NCI-H2081 (cell line): Measurements from ENCODE around the gene SLC8A1.
A peak's percentile ranks its signal among the peaks of the same experiment; 100 is the strongest.

Experiments
- DNase-seq, 2 experiments: peaks; one replicate each; lab custom pipeline; 2025; lab: John Stamatoyannopoulos, UW

Gene SLC8A1

GRCh38 chr2:40353231-40353630 is 98.7 kb downstream of the SLC8A1 start:
- DNase-seq = no peak

- no peak for DNase-seq
Measured at GRCh38 chr2:40352703-40353099, 99.2 kb downstream of the SLC8A1 start.

DNA sequence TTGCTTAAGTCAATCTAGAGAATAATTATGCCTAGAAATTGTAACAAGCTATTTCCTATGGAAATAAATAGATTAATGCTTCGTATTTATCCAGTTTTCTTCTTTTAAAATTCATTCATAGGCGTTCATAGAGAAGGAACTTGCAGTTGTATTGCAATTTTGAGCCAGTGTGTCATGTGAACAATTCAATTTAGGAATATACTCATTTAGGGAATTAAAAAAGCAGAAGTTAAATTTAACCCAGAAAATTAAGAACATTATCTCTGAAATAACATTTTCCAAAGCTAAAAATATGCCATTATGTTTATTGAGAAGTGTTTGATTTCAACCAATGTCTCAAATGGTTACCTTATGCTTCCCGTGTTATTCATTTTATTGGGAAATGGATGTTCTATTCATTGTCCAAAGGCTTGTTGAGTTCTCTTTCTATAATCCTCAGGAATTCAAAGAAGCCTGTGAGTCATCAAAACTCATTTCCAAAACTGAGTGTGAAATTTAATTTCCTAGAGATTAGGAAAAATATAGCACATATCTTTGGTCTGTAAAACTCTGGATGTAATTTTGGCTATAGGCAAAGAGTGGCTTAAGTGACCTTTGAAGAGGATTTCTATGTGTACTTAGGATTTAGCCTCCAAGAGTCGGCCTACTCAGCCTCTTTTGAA is 99.7 kb downstream of the SLC8A1 start:
- no peak for DNase-seq

DNA sequence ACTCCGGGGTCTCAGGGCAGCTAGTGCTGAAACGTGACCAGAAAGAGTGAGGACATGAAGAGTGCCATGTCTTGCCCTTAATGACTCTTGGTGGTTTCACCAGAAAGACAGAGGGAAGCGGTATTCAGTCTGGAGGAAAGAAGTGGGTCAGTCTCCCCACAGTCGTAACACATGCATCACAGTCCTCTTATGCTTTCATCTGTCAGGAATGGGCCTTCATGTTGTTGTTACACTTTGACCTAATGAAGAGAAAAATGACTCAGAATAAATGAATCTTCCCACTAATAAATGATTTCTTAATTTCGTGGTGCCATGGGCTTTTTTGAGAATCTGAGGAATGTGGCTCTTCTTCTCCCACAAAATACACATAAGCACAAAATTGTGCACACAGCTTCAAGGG is 103.2 kb downstream of the SLC8A1 start:
- DNase-seq = no peak

DNA sequence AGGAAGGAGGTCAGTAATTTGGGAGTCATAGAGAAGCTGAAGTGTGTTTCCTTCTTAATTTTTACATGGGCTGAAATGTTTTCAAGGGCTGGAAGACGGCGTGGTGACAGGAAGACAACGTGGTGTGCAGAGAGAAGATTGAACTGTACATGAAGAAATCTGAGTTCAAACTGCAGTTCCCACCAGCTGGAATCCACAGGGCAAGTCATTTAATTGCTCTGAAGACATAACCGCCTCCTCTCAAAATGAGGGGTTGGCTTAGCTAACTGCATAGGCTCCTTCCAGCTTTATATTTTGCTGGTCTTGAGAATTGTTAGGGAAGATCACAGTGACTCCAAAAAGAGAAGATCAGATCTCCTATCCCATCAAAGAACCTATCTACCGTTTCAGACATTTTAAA is 103.9 kb downstream of the SLC8A1 start:
- DNase-seq = no peak

DNA sequence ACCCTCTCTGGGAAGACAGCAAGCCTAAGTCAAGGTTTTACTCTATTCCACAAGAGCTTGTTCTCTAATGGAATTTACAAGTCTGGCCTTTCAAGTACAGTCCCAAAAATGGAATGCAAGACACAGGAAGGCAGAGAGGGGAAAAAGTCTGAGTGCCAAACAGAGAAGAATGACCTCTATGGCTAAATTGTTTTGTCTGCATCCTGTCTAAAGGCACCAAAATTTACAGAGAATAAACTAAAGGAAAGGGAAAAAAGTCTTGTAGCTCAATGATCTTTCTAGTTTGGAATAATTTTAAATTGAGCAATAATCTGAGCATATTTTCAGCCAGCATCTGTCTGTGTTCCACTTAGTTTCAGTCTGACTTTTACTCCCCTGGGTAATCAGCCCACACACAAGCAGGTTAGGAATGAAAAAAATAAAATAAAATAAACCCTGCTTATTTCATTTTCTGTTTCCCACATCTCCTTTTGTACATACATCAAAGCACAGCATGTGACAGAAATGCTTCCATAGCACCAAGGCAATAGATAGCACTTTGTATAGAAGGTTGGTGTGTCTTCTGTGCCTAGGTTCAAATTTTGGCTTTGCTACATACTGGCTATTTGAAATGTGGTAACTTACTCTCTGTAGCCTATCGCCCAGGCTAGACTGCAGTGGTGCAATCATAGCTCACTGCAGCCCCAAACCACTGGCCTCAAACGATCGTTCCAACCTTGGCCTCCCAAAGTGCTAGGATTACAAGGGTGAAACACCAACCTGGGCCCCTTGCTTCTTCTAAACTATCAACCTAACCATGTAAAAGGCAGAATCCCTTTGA is 105.1 kb downstream of the SLC8A1 start:
- no peak for DNase-seq

DNA sequence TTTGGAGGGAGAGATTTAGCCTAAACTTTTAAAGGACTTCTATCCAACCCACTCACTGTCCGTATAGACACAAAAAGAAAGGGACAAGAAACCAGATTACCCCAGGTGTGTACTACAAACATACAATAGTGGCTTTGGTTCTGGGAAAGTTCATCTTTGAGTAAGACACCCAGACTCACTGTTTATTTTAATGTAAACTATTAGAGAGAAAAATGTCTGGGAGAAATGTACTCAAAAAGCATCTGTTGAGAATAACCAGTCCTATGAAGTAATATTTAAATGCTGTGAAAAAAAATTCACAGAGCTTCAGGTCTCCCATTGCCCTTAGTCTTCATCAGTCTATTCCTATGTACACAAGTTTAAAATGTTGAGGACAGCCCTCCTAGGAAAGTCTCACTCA is 107.5 kb downstream of the SLC8A1 start:
- DNase-seq = no peak

DNA sequence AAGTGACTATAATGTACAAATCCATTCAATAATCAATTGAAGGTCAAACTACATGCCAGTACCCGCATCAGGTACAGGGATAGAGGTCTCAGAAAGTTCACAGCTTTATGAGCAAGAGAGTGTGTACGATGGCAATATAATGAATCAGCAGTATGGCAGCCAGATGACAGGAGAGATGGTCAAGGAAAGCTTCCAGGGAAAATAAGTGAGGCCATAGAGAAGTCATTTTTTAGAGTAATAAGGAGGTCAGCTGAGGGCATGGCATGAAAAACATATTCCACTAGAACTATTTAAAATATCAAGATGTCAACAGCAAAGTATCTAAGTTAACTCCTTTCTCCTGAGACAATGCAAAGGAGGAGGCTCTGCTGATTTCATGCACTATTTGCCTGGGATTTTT is 108.0 kb downstream of the SLC8A1 start:
- DNase-seq = no peak

GRCh38 chr2:40341198-40341597 is 110.7 kb downstream of the SLC8A1 start:
- DNase-seq = no peak

GRCh38 chr2:40339026-40339425 is 112.9 kb downstream of the SLC8A1 start:
- DNase-seq = no peak

- DNase-seq = peak in 1 of 2 experiments; percentile 24
Measured at GRCh38 chr2:40332191-40332826, 119.6 kb downstream of the SLC8A1 start.

DNA sequence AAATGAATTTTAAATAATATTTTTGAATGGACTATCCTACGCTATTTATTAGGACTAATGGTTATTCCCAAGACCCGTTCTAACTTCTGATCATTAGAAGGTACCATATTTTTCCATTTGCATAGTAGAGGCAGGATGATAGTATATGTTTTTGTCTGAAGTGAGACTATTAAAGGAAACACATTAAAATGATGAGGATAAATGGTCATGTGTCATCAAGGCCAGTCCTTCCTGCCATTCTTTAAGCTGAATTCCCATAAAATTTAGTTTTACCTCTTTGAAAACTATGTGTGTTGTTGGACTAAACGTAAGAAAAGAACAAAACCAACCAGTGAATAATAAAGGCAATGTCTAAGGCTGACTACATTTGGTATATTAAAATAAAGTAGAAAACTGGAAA is 121.8 kb downstream of the SLC8A1 start:
- DNase-seq = no peak

GRCh38 chr2:40329739-40330030 is 122.2 kb downstream of the SLC8A1 start:
- no peak for DNase-seq

DNA sequence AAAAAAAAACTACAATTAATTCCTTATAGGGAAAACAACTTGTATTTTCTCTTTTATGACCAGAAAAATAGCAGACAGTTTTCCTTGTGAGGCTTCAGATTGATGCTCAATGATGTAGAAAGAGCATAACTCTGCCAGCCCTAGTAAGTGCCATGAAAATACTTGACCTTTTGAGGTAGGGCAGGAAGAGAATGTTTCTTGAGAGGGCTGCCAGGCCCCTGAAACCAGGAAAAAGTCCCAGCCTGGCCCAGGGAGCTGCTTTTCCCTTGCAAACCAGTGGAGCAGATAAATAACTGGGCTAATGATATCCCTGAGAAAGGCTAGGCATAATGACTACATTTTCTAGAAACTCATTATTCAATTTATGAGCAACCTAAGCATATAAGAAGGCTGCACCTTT is 126.8 kb downstream of the SLC8A1 start:
- DNase-seq = no peak

GRCh38 chr2:40324656-40325055 is 127.2 kb downstream of the SLC8A1 start:
- no peak for DNase-seq

DNA sequence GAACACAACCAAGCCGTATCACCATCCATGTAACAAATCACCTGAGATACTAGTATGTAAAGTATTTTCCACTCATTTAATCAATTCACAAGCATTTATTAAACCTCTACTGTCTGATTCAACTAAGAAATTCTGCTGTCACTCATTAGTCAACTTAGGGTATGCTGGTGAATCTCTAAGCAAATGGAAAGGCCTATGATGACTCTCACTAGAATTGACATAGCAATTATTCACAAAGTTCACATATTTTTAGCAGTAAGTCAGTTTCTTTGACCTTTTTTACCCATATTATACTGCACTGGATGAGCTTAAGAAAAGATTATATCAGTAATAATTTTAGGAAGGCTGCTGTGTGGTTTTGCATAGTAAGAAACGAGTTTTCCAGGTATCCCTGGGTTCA is 130.1 kb downstream of the SLC8A1 start:
- DNase-seq = no peak

- no peak for DNase-seq
Measured at GRCh38 chr2:40321016-40321623, 130.8 kb downstream of the SLC8A1 start.

- DNase-seq = no peak
Measured at GRCh38 chr2:40318921-40319320, 133.0 kb downstream of the SLC8A1 start.

GRCh38 chr2:40317761-40318160 is 134.1 kb downstream of the SLC8A1 start:
- DNase-seq = no peak

DNA sequence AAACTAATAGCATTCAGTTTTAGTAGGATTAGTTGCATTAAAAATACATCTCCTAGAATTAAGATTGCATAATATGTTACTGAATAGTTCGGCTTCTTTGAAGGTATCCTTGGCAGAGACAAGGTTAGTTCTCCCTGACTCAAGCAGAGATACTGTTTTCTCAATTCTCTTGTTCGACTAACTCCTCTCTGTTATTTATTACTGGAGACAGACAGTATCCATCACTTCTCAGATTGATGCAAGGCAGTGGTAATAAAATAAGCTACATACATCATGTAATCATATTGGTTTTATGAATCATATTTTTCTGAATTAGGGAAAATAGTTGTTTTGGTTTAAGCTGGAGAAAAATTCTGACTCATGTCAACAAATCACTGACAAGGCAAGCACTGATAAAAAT is 134.8 kb downstream of the SLC8A1 start:
- no peak for DNase-seq

DNA sequence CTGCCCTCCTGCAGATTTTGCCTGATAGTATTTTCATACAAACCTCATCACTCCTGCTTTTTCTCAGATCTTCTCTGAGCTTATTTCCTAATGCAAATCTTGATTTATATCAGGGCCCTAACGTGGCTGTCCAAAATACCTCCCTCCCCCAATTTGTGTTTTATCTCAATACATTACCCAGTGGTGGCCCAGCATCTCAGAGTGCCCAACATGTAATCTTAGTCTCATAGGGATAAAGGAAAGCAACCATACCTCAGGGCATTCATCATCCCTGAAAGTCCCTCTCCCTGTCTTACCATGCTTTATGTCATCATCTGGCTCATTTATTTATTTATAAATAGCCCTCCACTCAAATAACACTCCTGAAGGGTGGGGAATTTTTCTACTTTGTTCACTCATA is 135.3 kb downstream of the SLC8A1 start:
- no peak for DNase-seq

- DNase-seq = peak; percentile 42 to 62
Measured at GRCh38 chr2:40315683-40316082, 136.2 kb downstream of the SLC8A1 start.

DNA sequence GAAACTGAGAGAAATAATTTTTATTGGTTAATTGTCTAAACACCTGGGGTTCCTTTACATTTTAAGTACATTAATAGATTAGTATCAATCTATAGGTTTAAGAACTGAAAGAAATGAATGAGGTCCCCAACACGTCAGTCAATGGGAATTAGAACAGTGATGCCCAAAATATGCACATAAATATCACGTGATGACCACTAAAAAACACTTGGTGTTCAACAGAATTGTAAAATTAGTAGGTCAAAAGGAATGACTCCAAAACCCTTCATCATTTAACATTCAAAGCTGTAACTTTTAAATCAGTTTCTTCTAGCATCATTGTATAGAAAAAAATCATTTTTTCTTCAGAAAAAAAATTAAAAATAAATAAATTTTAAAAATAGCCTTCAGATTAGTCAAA is 140.9 kb downstream of the SLC8A1 start:
- no peak for DNase-seq
